Measurements from ENCODE around the gene BTBD16.

Gene BTBD16

GRCh38 chr10:122368502-122369254 is 97.6 kb downstream of the BTBD16 start:
- Histone ChIP-seq H3K4me1 (no peaks in the 10 kb centered on the region; a peak in 1 of 20 replicates), H3K4me2 (no peak overlapping the region), H3K4me3 (no peak overlapping the region), H3K9ac (no peak overlapping the region), H3K36me3 (no peaks in the 10 kb centered on the region), H3K27ac (no peak overlapping the region), H3K27me3 (peaks cover 0 to 21% (median 11%) of the 10 kb centered on the region in 11 experiments; a peak in 9 of 22 replicates), H3K9me3 (replicated peaks in 1 of 11) (peaks cover 9 to 14% (median 11%) of the 10 kb centered on the region in 11 experiments; a peak in 19 of 22 replicates), H4K20me1 (no peaks in the 10 kb centered on the region; a peak in 1 of 22 replicates)
- no peak for TF ChIP-seq Cebpa-rat (IDR thresholded peaks at IDR 0.05)

- no peak overlapping the region for H3K27ac ChIP-seq
- peaks cover 0 to 19% (median 0%) of the 10 kb centered on the region in 11 experiments; a peak in 4 of 22 replicates for H4K20me1 ChIP-seq
- H3K4me2 ChIP-seq = no peak overlapping the region
- no peak for TF ChIP-seq Cebpa-rat (IDR thresholded peaks at IDR 0.05)
- H3K4me1 ChIP-seq = peaks cover 5 to 17% (median 11%) of the 10 kb centered on the region in 10 experiments; a peak in 18 of 20 replicates
- H3K36me3 ChIP-seq = no peaks in the 10 kb centered on the region
- peaks cover 0 to 41% (median 18%) of the 10 kb centered on the region in 11 experiments; a peak in 10 of 22 replicates for H3K27me3 ChIP-seq
- no peak overlapping the region for H3K4me3 ChIP-seq
- H3K9ac ChIP-seq = no peak overlapping the region
- H3K9me3 ChIP-seq (replicated peaks in 1 of 11) = no peaks in the 10 kb centered on the region
These were observed 102.0 kb downstream of the BTBD16 start for GRCh38 chr10:122373108-122373507.

- Histone ChIP-seq H3K9me3 (replicated peaks in 1 of 11) (no peaks in the 10 kb centered on the region), H4K20me1 (peaks cover 0 to 24% (median 3%) of the 10 kb centered on the region in 11 experiments; a peak in 5 of 22 replicates), H3K36me3 (no peaks in the 10 kb centered on the region), H3K27me3 (peaks cover 0 to 46% (median 18%) of the 10 kb centered on the region in 11 experiments; a peak in 10 of 22 replicates), H3K27ac (no peak overlapping the region), H3K4me3 (no peak overlapping the region), H3K4me2 (peak overlapping the region; percentile 10 to 97 (median 43); a peak in 12 of 22 replicates), H3K4me1 (peaks cover 5 to 17% (median 11%) of the 10 kb centered on the region in 10 experiments; a peak in 18 of 20 replicates), H3K9ac (no peak overlapping the region)
- no peak for TF ChIP-seq Cebpa-rat (IDR thresholded peaks at IDR 0.05)
These were observed 102.6 kb downstream of the BTBD16 start for GRCh38 chr10:122373721-122374120.

GRCh38 chr10:122374237-122374858 is 103.3 kb downstream of the BTBD16 start, which contains the start of gene PLEKHA1:
Gene PLEKHA1, plus strand, starts transcription at chr10:122374708. Its CDS starts 18,493 bp downstream, at chr10:122393201.
- Histone ChIP-seq H3K9ac (peak within 1 kb of the TSS; percentile 69 to 93 (median 80)), H3K27me3 (peaks cover 0 to 46% (median 19%) of the 10 kb centered on the region in 11 experiments; a peak in 10 of 22 replicates), H3K4me1 (peaks cover 5 to 17% (median 11%) of the 10 kb centered on the region in 10 experiments; a peak in 18 of 20 replicates), H3K36me3 (peaks cover 0 to 4% (median 0%) of the 10 kb centered on the region in 11 experiments; a peak in 2 of 22 replicates), H3K4me2 (peak within 1 kb of the TSS; percentile 80 to 98 (median 92)), H3K27ac (peak within 1 kb of the TSS; percentile 59 to 84 (median 77)), H3K4me3 (peak within 1 kb of the TSS; percentile 76 to 95 (median 84)), H3K9me3 (replicated peaks in 1 of 11) (peaks cover 0 to 2% (median 2%) of the 10 kb centered on the region in 11 experiments; a peak in 5 of 22 replicates), H4K20me1 (peaks cover 0 to 31% (median 3%) of the 10 kb centered on the region in 11 experiments; a peak in 5 of 22 replicates)
- no peak for TF ChIP-seq Cebpa-rat (IDR thresholded peaks at IDR 0.05)

GRCh38 chr10:122374859-122375678 is 104.0 kb downstream of the BTBD16 start:
- Histone ChIP-seq H3K27ac (peak overlapping the region; percentile 59 to 84 (median 77)), H4K20me1 (peaks cover 0 to 35% (median 3%) of the 10 kb centered on the region in 11 experiments; a peak in 5 of 22 replicates), H3K4me1 (peaks cover 5 to 17% (median 11%) of the 10 kb centered on the region in 10 experiments; a peak in 18 of 20 replicates), H3K4me3 (peak overlapping the region; percentile 76 to 95 (median 84)), H3K9me3 (replicated peaks in 1 of 11) (peaks cover 0 to 9% (median 5%) of the 10 kb centered on the region in 11 experiments; a peak in 6 of 22 replicates), H3K9ac (peak overlapping the region; percentile 69 to 93 (median 80)), H3K27me3 (peaks cover 0 to 46% (median 19%) of the 10 kb centered on the region in 11 experiments; a peak in 10 of 22 replicates), H3K36me3 (peaks cover 0 to 6% (median 0%) of the 10 kb centered on the region in 11 experiments; a peak in 2 of 22 replicates), H3K4me2 (peak overlapping the region; percentile 80 to 98 (median 92))
- TF ChIP-seq Cebpa-rat (IDR thresholded peaks at IDR 0.05) = peak in 1 of 11 experiments; percentile 34; a peak in 1 of 22 replicates

GRCh38 chr10:122375679-122376160 is 104.6 kb downstream of the BTBD16 start:
- peaks cover 5 to 17% (median 11%) of the 10 kb centered on the region in 10 experiments; a peak in 18 of 20 replicates for H3K4me1 ChIP-seq
- H3K9ac ChIP-seq = peak overlapping the region; percentile 69 to 93 (median 80); a peak in 20 of 22 replicates
- peaks cover 0 to 10% (median 5%) of the 10 kb centered on the region in 11 experiments; a peak in 6 of 22 replicates for H3K9me3 ChIP-seq (replicated peaks in 1 of 11)
- no peak for TF ChIP-seq Cebpa-rat (IDR thresholded peaks at IDR 0.05)
- peak overlapping the region; percentile 80 to 98 (median 92) for H3K4me2 ChIP-seq
- peak overlapping the region; percentile 76 to 95 (median 84) for H3K4me3 ChIP-seq
- H3K27ac ChIP-seq = peak overlapping the region in 5 of 11 experiments; percentile 59 to 84 (median 81); a peak in 6 of 22 replicates
- peaks cover 0 to 43% (median 19%) of the 10 kb centered on the region in 11 experiments; a peak in 10 of 22 replicates for H3K27me3 ChIP-seq
- H4K20me1 ChIP-seq = peaks cover 0 to 42% (median 3%) of the 10 kb centered on the region in 11 experiments; a peak in 6 of 22 replicates
- H3K36me3 ChIP-seq = peaks cover 0 to 8% (median 0%) of the 10 kb centered on the region in 11 experiments; a peak in 3 of 22 replicates

- peaks cover 0 to 9% (median 0%) of the 10 kb centered on the region in 11 experiments; a peak in 3 of 22 replicates for H3K36me3 ChIP-seq
- TF ChIP-seq Cebpa-rat (IDR thresholded peaks at IDR 0.05) = no peak
- H3K27me3 ChIP-seq = peaks cover 0 to 39% (median 19%) of the 10 kb centered on the region in 11 experiments; a peak in 10 of 22 replicates
- H3K27ac ChIP-seq = no peak overlapping the region
- H3K9me3 ChIP-seq (replicated peaks in 1 of 11) = peaks cover 0 to 17% (median 5%) of the 10 kb centered on the region in 11 experiments; a peak in 6 of 22 replicates
- no peak overlapping the region; a peak in 1 of 22 replicates for H3K9ac ChIP-seq
- H3K4me2 ChIP-seq = peak overlapping the region in 4 of 11 experiments; percentile 86 to 98 (median 94); a peak in 6 of 22 replicates
- peaks cover 0 to 49% (median 3%) of the 10 kb centered on the region in 11 experiments; a peak in 5 of 22 replicates for H4K20me1 ChIP-seq
- H3K4me1 ChIP-seq = peaks cover 5 to 17% (median 11%) of the 10 kb centered on the region in 10 experiments; a peak in 18 of 20 replicates
- H3K4me3 ChIP-seq = no peak overlapping the region
These were observed 105.4 kb downstream of the BTBD16 start for GRCh38 chr10:122376364-122376961.
